Measurements from ENCODE around the gene KLHL22.

Gene KLHL22

GRCh38 chr22:20407829-20408228, 87.8 kb downstream of the KLHL22 start:
- Histone ChIP-seq H3K9ac (ENCODE audit: low read length) (no peak overlapping the region), H4K8ac (ENCODE audit: low read depth, low read length) (no peak overlapping the region), H4K91ac (ENCODE audit: low read depth, low read length) (no peak overlapping the region), H3K4me2 (ENCODE audit: low read length) (no peak overlapping the region), H3K79me2 (ENCODE audit: control insufficient read depth, insufficient read depth, low read length, poor library complexity) (no peaks in the 10 kb centered on the region), H2AK5ac (ENCODE audit: low read length) (no peak overlapping the region), H3K36me3 (ENCODE audit: control insufficient read depth in 1 of 2, insufficient read depth in 2 of 2, low read length in 2 of 2) (peaks cover 35 to 47% of the 10 kb centered on the region in 2 experiments), H2AFZ (ENCODE audit: insufficient read depth, low read length, poor library complexity) (no peak overlapping the region), H2BK12ac (ENCODE audit: low read length) (no peak overlapping the region), H2BK120ac (ENCODE audit: insufficient read depth, low read length, poor library complexity) (no peak overlapping the region), H3K79me1 (ENCODE audit: low read length) (no peaks in the 10 kb centered on the region), H3K27ac (ENCODE audit: low read depth, low read length) (no peak overlapping the region), H3K23ac (ENCODE audit: low read length) (no peak overlapping the region), H3K9me3 (ENCODE audit: insufficient read depth, low read depth, low read length) (peaks cover 2% of the 10 kb centered on the region), H3K27me3 (ENCODE audit: insufficient read depth, low read length) (no peaks in the 10 kb centered on the region), H2BK5ac (ENCODE audit: low read depth, low read length, poor library complexity) (no peak overlapping the region), H4K12ac (ENCODE audit: low read depth, low read length) (no peak overlapping the region), H3K4me3 (ENCODE audit: low read depth, low read length) (no peak overlapping the region), H3K4ac (ENCODE audit: low read depth, low read length) (no peak overlapping the region), H3K4me1 (ENCODE audit: control insufficient read depth in 1 of 2, insufficient read depth in 2 of 2, low read length in 2 of 2) (no peaks in the 10 kb centered on the region), H3K14ac (ENCODE audit: low read length) (no peak overlapping the region), H3K18ac (ENCODE audit: low read length) (no peak overlapping the region)
- DNase-seq: no peak
- WGBS (ENCODE audit: extremely low coverage, insufficient coverage, insufficient read length): no CpG with 5 or more reads among the region's 3 CpGs

GRCh38 chr22:20406686-20407408, 88.7 kb downstream of the KLHL22 start:
- peaks cover 35 to 48% of the 10 kb centered on the region in 2 experiments for H3K36me3 ChIP-seq (ENCODE audit: control insufficient read depth in 1 of 2, insufficient read depth in 2 of 2, low read length in 2 of 2)
- H2BK120ac ChIP-seq (ENCODE audit: insufficient read depth, low read length, poor library complexity): no peak overlapping the region
- no CpG with 5 or more reads among the region's 13 CpGs for WGBS (ENCODE audit: extremely low coverage, insufficient coverage, insufficient read length)

GRCh38 chr22:20405931-20406685, 89.5 kb downstream of the KLHL22 start:
- Histone ChIP-seq H3K9me3 (ENCODE audit: insufficient read depth, low read depth, low read length) (peaks cover 4% of the 10 kb centered on the region), H2BK120ac (ENCODE audit: insufficient read depth, low read length, poor library complexity) (no peak overlapping the region), H3K27me3 (ENCODE audit: insufficient read depth, low read length) (no peaks in the 10 kb centered on the region), H2BK5ac (ENCODE audit: low read depth, low read length, poor library complexity) (no peak overlapping the region), H3K4ac (ENCODE audit: low read depth, low read length) (no peak overlapping the region), H3K4me3 (ENCODE audit: low read depth, low read length) (no peak overlapping the region), H3K4me1 (ENCODE audit: control insufficient read depth in 1 of 2, insufficient read depth in 2 of 2, low read length in 2 of 2) (no peaks in the 10 kb centered on the region), H4K8ac (ENCODE audit: low read depth, low read length) (no peak overlapping the region), H4K91ac (ENCODE audit: low read depth, low read length) (no peak overlapping the region), H3K23ac (ENCODE audit: low read length) (no peak overlapping the region), H4K12ac (ENCODE audit: low read depth, low read length) (no peak overlapping the region), H2AFZ (ENCODE audit: insufficient read depth, low read length, poor library complexity) (no peak overlapping the region), H3K4me2 (ENCODE audit: low read length) (no peak overlapping the region), H3K9ac (ENCODE audit: low read length) (no peak overlapping the region), H3K27ac (ENCODE audit: low read depth, low read length) (no peak overlapping the region), H2AK5ac (ENCODE audit: low read length) (no peak overlapping the region), H3K79me2 (ENCODE audit: control insufficient read depth, insufficient read depth, low read length, poor library complexity) (no peaks in the 10 kb centered on the region), H3K36me3 (ENCODE audit: control insufficient read depth in 1 of 2, insufficient read depth in 2 of 2, low read length in 2 of 2) (peaks cover 39 to 54% of the 10 kb centered on the region in 2 experiments), H3K18ac (ENCODE audit: low read length) (no peak overlapping the region), H2BK12ac (ENCODE audit: low read length) (no peak overlapping the region), H3K14ac (ENCODE audit: low read length) (no peak overlapping the region), H3K79me1 (ENCODE audit: low read length) (no peaks in the 10 kb centered on the region)
- no peak for DNase-seq
- WGBS (ENCODE audit: extremely low coverage, insufficient coverage, insufficient read length): no CpG with 5 or more reads among the region's 62 CpGs

More at GRCh38 chr22:20406686-20407408, 88.7 kb downstream of the KLHL22 start:
- Histone ChIP-seq H3K27me3 (ENCODE audit: insufficient read depth, low read length) (no peaks in the 10 kb centered on the region), H3K4me3 (ENCODE audit: low read depth, low read length) (no peak overlapping the region), H3K9me3 (ENCODE audit: insufficient read depth, low read depth, low read length) (peaks cover 2% of the 10 kb centered on the region), H2BK5ac (ENCODE audit: low read depth, low read length, poor library complexity) (no peak overlapping the region), H3K27ac (ENCODE audit: low read depth, low read length) (no peak overlapping the region), H3K79me1 (ENCODE audit: low read length) (no peaks in the 10 kb centered on the region), H3K4me2 (ENCODE audit: low read length) (no peak overlapping the region), H4K8ac (ENCODE audit: low read depth, low read length) (no peak overlapping the region), H2AFZ (ENCODE audit: insufficient read depth, low read length, poor library complexity) (no peak overlapping the region), H4K91ac (ENCODE audit: low read depth, low read length) (no peak overlapping the region), H3K4me1 (ENCODE audit: control insufficient read depth in 1 of 2, insufficient read depth in 2 of 2, low read length in 2 of 2) (no peaks in the 10 kb centered on the region), H3K4ac (ENCODE audit: low read depth, low read length) (no peak overlapping the region), H2AK5ac (ENCODE audit: low read length) (no peak overlapping the region), H3K23ac (ENCODE audit: low read length) (no peak overlapping the region), H3K79me2 (ENCODE audit: control insufficient read depth, insufficient read depth, low read length, poor library complexity) (no peaks in the 10 kb centered on the region), H3K18ac (ENCODE audit: low read length) (no peak overlapping the region), H4K12ac (ENCODE audit: low read depth, low read length) (no peak overlapping the region), H3K9ac (ENCODE audit: low read length) (no peak overlapping the region), H2BK12ac (ENCODE audit: low read length) (no peak overlapping the region), H3K14ac (ENCODE audit: low read length) (no peak overlapping the region)
- no peak for DNase-seq

GRCh38 chr22:20405291-20405930, 90.2 kb downstream of the KLHL22 start:
- no peak overlapping the region for H4K8ac ChIP-seq (ENCODE audit: low read depth, low read length)
- no peak overlapping the region for H2BK120ac ChIP-seq (ENCODE audit: insufficient read depth, low read length, poor library complexity)
- H3K4ac ChIP-seq (ENCODE audit: low read depth, low read length): no peak overlapping the region
- no peak overlapping the region for H2BK5ac ChIP-seq (ENCODE audit: low read depth, low read length, poor library complexity)
- no peak overlapping the region for H2AFZ ChIP-seq (ENCODE audit: insufficient read depth, low read length, poor library complexity)
- no peak overlapping the region for H3K23ac ChIP-seq (ENCODE audit: low read length)
- no peaks in the 10 kb centered on the region for H3K79me2 ChIP-seq (ENCODE audit: control insufficient read depth, insufficient read depth, low read length, poor library complexity)
- H3K36me3 ChIP-seq (ENCODE audit: control insufficient read depth in 1 of 2, insufficient read depth in 2 of 2, low read length in 2 of 2): peaks cover 46 to 61% of the 10 kb centered on the region in 2 experiments
- no peak overlapping the region for H3K14ac ChIP-seq (ENCODE audit: low read length)
- H3K79me1 ChIP-seq (ENCODE audit: low read length): no peaks in the 10 kb centered on the region
- H2BK12ac ChIP-seq (ENCODE audit: low read length): no peak overlapping the region
- no peak overlapping the region for H4K12ac ChIP-seq (ENCODE audit: low read depth, low read length)
- DNase-seq: no peak
- H3K18ac ChIP-seq (ENCODE audit: low read length): no peak overlapping the region
- H2AK5ac ChIP-seq (ENCODE audit: low read length): no peak overlapping the region
- H3K4me2 ChIP-seq (ENCODE audit: low read length): no peak overlapping the region
- no peak overlapping the region for H3K9ac ChIP-seq (ENCODE audit: low read length)
- H4K91ac ChIP-seq (ENCODE audit: low read depth, low read length): no peak overlapping the region
- no CpG with 5 or more reads among the region's 45 CpGs for WGBS (ENCODE audit: extremely low coverage, insufficient coverage, insufficient read length)
- H3K27ac ChIP-seq (ENCODE audit: low read depth, low read length): no peak overlapping the region
- no peaks in the 10 kb centered on the region for H3K4me1 ChIP-seq (ENCODE audit: control insufficient read depth in 1 of 2, insufficient read depth in 2 of 2, low read length in 2 of 2)
- H3K4me3 ChIP-seq (ENCODE audit: low read depth, low read length): no peak overlapping the region
- peaks cover 4% of the 10 kb centered on the region for H3K9me3 ChIP-seq (ENCODE audit: insufficient read depth, low read depth, low read length)
- no peaks in the 10 kb centered on the region for H3K27me3 ChIP-seq (ENCODE audit: insufficient read depth, low read length)

All from trophoblast cell (in vitro differentiated cells and primary cell).